GM23338 (cell line): ENCODE measurements around the gene KCTD18. TPM values are rescaled to one million over a fixed set of nuclear protein-coding genes. Genes with fewer than 3 reads are reported as not detected.

ENCODE experiments used
- ATAC-seq: fragments of 200-7000 bp; cut with Tn5 transposase; 3 replicates; pipeline ENCODE4 v1.9.1; 2020
- DNase-seq: peaks from one replicate; pipeline ENCODE4 v3.0.0-alpha.2; 2015; ENCODE audit warnings: low spot score
- H2AFZ ChIP-seq: fragments of 200-600 bp; sonication (generic); 2 replicates; pipeline ENCODE4 v1.8.0; 2016; ENCODE audit warnings: antibody characterized with exemption, mild to moderate bottlenecking, moderate library complexity
- H3F3A ChIP-seq: fragments of 200-600 bp; sonication (generic); replicated peaks from 2 replicates; pipeline ENCODE4 v1.8.0; 2017; ENCODE audit warnings: antibody characterized with exemption, mixed run types, low read depth
- H3K27ac ChIP-seq: fragments of 200-600 bp; sonication (generic); 2 replicates; pipeline ENCODE4 v1.6.1; 2016; ENCODE audit warnings: low read depth
- H3K27me3 ChIP-seq: fragments of 200-600 bp; sonication (generic); 2 replicates; pipeline ENCODE4 v1.8.0; 2016; ENCODE audit warnings: mild to moderate bottlenecking, mixed run types, moderate library complexity; ENCODE audit not compliant: insufficient read depth
- H3K36me3 ChIP-seq: fragments of 200-600 bp; sonication (generic); 2 replicates; pipeline ENCODE4 v1.8.0; 2016; ENCODE audit warnings: mild to moderate bottlenecking; ENCODE audit not compliant: insufficient read depth
- H3K4me1 ChIP-seq: fragments of 200-600 bp; sonication (generic); 2 replicates; pipeline ENCODE4 v1.8.0; 2016; ENCODE audit warnings: mild to moderate bottlenecking, moderate library complexity; ENCODE audit not compliant: insufficient read depth
- H3K4me2 ChIP-seq: fragments of 200-600 bp; sonication (generic); 2 replicates; pipeline ENCODE4 v1.7.1; 2017; ENCODE audit warnings: mixed run types
- H3K4me3 ChIP-seq: fragments of 200-600 bp; sonication (generic); 2 replicates; pipeline ENCODE4 v1.6.1; 2016; ENCODE audit warnings: mixed run types
- H3K79me2 ChIP-seq: fragments of 200-600 bp; sonication (generic); replicated peaks from 2 replicates; pipeline ENCODE4 v1.8.0; 2017; ENCODE audit warnings: mild to moderate bottlenecking; ENCODE audit not compliant: insufficient read depth
- H3K9me2 ChIP-seq: fragments of 200-600 bp; sonication (generic); 2 replicates; pipeline ENCODE4 v1.8.0; 2017; ENCODE audit not compliant: insufficient read depth
- H4K20me1 ChIP-seq: fragments of 200-600 bp; sonication (generic); replicated peaks from 2 replicates; pipeline ENCODE4 v1.8.0; 2017; ENCODE audit warnings: mild to moderate bottlenecking; ENCODE audit not compliant: insufficient read depth
- H3K27ac Mint-ChIP-seq: 2 replicates; pipeline ENCODE4 v1.8.0; 2020; ENCODE audit warnings: inconsistent platforms, mild to moderate bottlenecking, moderate library complexity, mixed read lengths
- H3K27me3 Mint-ChIP-seq: 3 replicates; pipeline ENCODE4 v1.8.0; 2022; ENCODE audit warnings: low read depth, mild to moderate bottlenecking, moderate library complexity, mixed read lengths, inconsistent platforms; ENCODE audit not compliant: insufficient read depth, poor library complexity
- H3K36me3 Mint-ChIP-seq: 3 replicates; pipeline ENCODE4 v1.8.0; 2021; ENCODE audit warnings: low read depth, mild to moderate bottlenecking, inconsistent platforms, moderate library complexity, mixed read lengths
- H3K4me1 Mint-ChIP-seq: 3 replicates; pipeline ENCODE4 v1.8.0; 2020; ENCODE audit warnings: mild to moderate bottlenecking, inconsistent platforms, mixed read lengths
- H3K4me3 Mint-ChIP-seq: 3 replicates; pipeline ENCODE4 v1.8.0; 2021; ENCODE audit warnings: moderate library complexity, mild to moderate bottlenecking, inconsistent platforms, mixed read lengths
- H3K9me3 Mint-ChIP-seq: 3 replicates; pipeline ENCODE4 v1.8.0; 2020; ENCODE audit warnings: moderate library complexity, mild to moderate bottlenecking, inconsistent platforms, mixed read lengths
- CREB1 ChIP-seq: fragments of 250-450 bp; sonication (Bioruptor Pico); IDR thresholded peaks from 2 replicates; pipeline ENCODE4 v1.5.0; 2020; ENCODE audit warnings: low read depth, mild to moderate bottlenecking, moderate library complexity
- EZH2 ChIP-seq: fragments of 200-600 bp; sonication (generic); IDR thresholded peaks from one replicate; pipeline ENCODE4 v1.8.0; 2017; ENCODE audit warnings: antibody characterized with exemption, mild to moderate bottlenecking, low read depth; ENCODE audit not compliant: unreplicated experiment
- EZH2phosphoT487 ChIP-seq: fragments of 200-600 bp; sonication (generic); IDR thresholded peaks from one replicate; pipeline ENCODE4 v1.8.1; 2018; ENCODE audit warnings: antibody characterized with exemption; ENCODE audit not compliant: unreplicated experiment
- JUNB ChIP-seq: IDR thresholded peaks from one replicate; pipeline ENCODE4 v1.6.1; 2016; ENCODE audit warnings: antibody characterized with exemption; ENCODE audit not compliant: unreplicated experiment
- NANOG ChIP-seq: IDR thresholded peaks from 2 replicates; pipeline ENCODE4 v1.6.1; 2016; ENCODE audit warnings: antibody characterized with exemption, borderline replicate concordance
- POLR2AphosphoS5 ChIP-seq: IDR thresholded peaks from 2 replicates; pipeline ENCODE4 v1.6.1; 2016; ENCODE audit warnings: antibody characterized with exemption, low read depth
- STAT1 ChIP-seq: IDR thresholded peaks from one replicate; pipeline ENCODE4 v1.6.1; 2016; ENCODE audit warnings: antibody characterized with exemption; ENCODE audit not compliant: unreplicated experiment
- ZNF114 ChIP-seq: fragments of 250-450 bp; sonication (Bioruptor Pico); IDR thresholded peaks from 2 replicates; pipeline ENCODE4 v1.5.0; 2020; ENCODE audit warnings: mild to moderate bottlenecking, moderate library complexity
- polyA plus RNA-seq: library from polyadenylated mRNA; unstranded; fragments of >200 nt; fragmentation: Nextera tagmentation; extraction: Ambion mirVana; gene quantifications from 2 replicates; pipeline ENCODE4 v1.2.1, GENCODE V29; 2016
- total RNA-seq: library from RNA; depleted of rRNA; stranded (reverse); fragments of >200 nt; shearing (Covaris generic); gene quantifications from 2 replicates; pipeline ENCODE4 v1.2.3, GENCODE V29; 2014
- TF ChIP-seq, protein P1 (sequence below), 2 experiments: fragments of 200-600 bp in 1 of 2; sonication (generic) in 1 of 2; conservative IDR thresholded peaks; 2 replicates each; pipeline versions ENCODE4 v1.5.1 to v1.6.1; 2016 to 2017; ENCODE audit warnings: antibody characterized with exemption in 2 of 2, low read depth in 2 of 2, mild to moderate bottlenecking in 2 of 2, moderate library complexity in 1 of 2
- TF ChIP-seq, protein P2 (sequence below): IDR thresholded peaks from one replicate; pipeline ENCODE4 v1.6.1; 2018; ENCODE audit warnings: antibody characterized with exemption; ENCODE audit not compliant: unreplicated experiment
- TF ChIP-seq, protein P3 (sequence below): IDR thresholded peaks from 2 replicates; pipeline ENCODE4 v1.6.1; 2016; ENCODE audit warnings: antibody characterized with exemption
- TF ChIP-seq, protein P4 (sequence below): fragments of 250-450 bp; sonication (Bioruptor Pico); IDR thresholded peaks from 2 replicates; pipeline ENCODE4 v1.5.0; 2020; ENCODE audit warnings: mild to moderate bottlenecking, moderate library complexity

Gene KCTD18
- total and polyA plus RNA-seq, 2 experiments from 2014 or later = 3.3 to 4.7 TPM

DNA sequence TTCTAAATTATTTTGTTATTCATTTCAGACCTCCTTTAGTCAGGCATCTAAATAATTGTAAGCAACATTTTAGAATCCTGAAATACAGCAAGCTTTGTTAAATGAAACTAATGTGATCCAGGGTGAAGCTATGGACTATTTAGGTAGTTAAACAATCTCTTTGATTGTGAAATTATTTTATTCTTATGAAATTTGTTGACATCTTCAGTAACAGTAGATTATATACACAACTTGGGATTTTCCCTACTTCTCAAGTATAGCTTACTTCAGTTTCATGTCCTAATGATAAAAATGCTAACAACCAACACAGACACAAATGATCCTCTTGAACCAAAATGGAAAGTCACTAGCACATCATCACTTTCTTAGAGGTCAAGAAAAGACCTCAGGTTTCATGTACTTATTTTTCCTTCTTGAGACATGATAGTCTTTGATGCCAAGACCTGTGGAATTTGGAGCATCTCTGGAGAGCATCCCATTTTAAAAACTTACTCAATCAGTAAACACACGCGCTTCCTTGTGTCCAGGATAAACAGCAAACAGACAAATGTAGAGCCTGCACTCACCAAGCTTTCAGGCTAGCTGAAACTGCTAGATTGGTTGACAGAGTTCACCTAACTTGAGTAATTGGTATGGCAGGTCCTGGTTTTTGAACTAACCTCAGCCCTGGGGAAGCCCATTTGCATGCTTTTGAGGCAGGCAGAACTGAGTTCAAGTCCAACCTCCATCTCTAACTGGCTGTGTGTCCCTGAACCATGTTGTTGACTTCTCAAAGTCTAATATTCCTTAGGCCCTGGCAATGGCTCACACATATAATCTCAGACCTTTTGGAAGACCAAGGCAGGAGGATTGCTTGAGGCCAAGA is 47.8 kb downstream of the KCTD18 start (continued):
- TF ChIP-seq, protein P1, sequence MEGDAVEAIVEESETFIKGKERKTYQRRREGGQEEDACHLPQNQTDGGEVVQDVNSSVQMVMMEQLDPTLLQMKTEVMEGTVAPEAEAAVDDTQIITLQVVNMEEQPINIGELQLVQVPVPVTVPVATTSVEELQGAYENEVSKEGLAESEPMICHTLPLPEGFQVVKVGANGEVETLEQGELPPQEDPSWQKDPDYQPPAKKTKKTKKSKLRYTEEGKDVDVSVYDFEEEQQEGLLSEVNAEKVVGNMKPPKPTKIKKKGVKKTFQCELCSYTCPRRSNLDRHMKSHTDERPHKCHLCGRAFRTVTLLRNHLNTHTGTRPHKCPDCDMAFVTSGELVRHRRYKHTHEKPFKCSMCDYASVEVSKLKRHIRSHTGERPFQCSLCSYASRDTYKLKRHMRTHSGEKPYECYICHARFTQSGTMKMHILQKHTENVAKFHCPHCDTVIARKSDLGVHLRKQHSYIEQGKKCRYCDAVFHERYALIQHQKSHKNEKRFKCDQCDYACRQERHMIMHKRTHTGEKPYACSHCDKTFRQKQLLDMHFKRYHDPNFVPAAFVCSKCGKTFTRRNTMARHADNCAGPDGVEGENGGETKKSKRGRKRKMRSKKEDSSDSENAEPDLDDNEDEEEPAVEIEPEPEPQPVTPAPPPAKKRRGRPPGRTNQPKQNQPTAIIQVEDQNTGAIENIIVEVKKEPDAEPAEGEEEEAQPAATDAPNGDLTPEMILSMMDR (conservative IDR thresholded peaks at IDR 0.05; ENCODE audit: low read depth in 2 of 2) = no peak
- TF ChIP-seq NANOG (no peak), EZH2phosphoT487 (no peak), EZH2 (no peak), JUNB (no peak), STAT1 (no peak), POLR2AphosphoS5 (no peak)
- TF ChIP-seq, protein P2, sequence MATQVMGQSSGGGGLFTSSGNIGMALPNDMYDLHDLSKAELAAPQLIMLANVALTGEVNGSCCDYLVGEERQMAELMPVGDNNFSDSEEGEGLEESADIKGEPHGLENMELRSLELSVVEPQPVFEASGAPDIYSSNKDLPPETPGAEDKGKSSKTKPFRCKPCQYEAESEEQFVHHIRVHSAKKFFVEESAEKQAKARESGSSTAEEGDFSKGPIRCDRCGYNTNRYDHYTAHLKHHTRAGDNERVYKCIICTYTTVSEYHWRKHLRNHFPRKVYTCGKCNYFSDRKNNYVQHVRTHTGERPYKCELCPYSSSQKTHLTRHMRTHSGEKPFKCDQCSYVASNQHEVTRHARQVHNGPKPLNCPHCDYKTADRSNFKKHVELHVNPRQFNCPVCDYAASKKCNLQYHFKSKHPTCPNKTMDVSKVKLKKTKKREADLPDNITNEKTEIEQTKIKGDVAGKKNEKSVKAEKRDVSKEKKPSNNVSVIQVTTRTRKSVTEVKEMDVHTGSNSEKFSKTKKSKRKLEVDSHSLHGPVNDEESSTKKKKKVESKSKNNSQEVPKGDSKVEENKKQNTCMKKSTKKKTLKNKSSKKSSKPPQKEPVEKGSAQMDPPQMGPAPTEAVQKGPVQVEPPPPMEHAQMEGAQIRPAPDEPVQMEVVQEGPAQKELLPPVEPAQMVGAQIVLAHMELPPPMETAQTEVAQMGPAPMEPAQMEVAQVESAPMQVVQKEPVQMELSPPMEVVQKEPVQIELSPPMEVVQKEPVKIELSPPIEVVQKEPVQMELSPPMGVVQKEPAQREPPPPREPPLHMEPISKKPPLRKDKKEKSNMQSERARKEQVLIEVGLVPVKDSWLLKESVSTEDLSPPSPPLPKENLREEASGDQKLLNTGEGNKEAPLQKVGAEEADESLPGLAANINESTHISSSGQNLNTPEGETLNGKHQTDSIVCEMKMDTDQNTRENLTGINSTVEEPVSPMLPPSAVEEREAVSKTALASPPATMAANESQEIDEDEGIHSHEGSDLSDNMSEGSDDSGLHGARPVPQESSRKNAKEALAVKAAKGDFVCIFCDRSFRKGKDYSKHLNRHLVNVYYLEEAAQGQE = no peak
- TF ChIP-seq, protein P3, sequence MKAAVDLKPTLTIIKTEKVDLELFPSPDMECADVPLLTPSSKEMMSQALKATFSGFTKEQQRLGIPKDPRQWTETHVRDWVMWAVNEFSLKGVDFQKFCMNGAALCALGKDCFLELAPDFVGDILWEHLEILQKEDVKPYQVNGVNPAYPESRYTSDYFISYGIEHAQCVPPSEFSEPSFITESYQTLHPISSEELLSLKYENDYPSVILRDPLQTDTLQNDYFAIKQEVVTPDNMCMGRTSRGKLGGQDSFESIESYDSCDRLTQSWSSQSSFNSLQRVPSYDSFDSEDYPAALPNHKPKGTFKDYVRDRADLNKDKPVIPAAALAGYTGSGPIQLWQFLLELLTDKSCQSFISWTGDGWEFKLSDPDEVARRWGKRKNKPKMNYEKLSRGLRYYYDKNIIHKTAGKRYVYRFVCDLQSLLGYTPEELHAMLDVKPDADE = no peak

DNA sequence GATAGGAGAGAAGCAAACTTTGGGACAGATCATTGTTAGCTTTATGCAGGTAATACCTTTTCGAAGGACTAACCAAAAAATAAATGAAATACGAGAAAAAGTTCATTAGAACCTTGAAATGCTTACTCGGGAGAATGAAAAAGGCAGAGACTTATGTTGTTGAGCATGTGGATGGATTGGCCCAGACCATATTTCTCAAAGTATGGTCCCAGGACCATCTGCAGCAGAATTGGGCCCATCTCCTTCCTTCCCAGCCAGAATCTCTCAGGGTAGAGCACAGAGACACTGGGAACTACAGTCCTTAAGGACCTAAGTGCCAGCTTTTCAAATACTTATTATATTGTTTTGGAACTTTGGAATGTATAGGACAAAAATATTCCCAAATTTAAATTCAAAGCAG is 50.8 kb downstream of the KCTD18 start:
- Histone ChIP-seq H3K4me2 (no peak overlapping the region), H3K4me3 (no peak overlapping the region), H3K4me1 (no peaks in the 10 kb centered on the region), H3K27ac (no peak overlapping the region), H3F3A (no peaks in the 10 kb centered on the region), H3K79me2 (no peaks in the 10 kb centered on the region; the same call in 1 of the 2 replicates), H4K20me1 (no peaks in the 10 kb centered on the region), H3K27me3 (no peaks in the 10 kb centered on the region), H3K9me2 (no peaks in the 10 kb centered on the region), H2AFZ (no peak overlapping the region), H3K36me3 (peaks cover 23% of the 10 kb centered on the region)
- no peaks in the 10 kb centered on the region for H3K27me3 Mint-ChIP-seq
- no peaks in the 10 kb centered on the region for H3K9me3 Mint-ChIP-seq
- peak overlapping the region; percentile 35 for H3K27ac Mint-ChIP-seq
- peaks cover 49% of the 10 kb centered on the region for H3K36me3 Mint-ChIP-seq
- H3K4me1 Mint-ChIP-seq = peaks cover 1% of the 10 kb centered on the region
- ATAC-seq (no peak), DNase-seq (no peak)
- H3K4me3 Mint-ChIP-seq = no peak overlapping the region
- TF ChIP-seq, protein P4, sequence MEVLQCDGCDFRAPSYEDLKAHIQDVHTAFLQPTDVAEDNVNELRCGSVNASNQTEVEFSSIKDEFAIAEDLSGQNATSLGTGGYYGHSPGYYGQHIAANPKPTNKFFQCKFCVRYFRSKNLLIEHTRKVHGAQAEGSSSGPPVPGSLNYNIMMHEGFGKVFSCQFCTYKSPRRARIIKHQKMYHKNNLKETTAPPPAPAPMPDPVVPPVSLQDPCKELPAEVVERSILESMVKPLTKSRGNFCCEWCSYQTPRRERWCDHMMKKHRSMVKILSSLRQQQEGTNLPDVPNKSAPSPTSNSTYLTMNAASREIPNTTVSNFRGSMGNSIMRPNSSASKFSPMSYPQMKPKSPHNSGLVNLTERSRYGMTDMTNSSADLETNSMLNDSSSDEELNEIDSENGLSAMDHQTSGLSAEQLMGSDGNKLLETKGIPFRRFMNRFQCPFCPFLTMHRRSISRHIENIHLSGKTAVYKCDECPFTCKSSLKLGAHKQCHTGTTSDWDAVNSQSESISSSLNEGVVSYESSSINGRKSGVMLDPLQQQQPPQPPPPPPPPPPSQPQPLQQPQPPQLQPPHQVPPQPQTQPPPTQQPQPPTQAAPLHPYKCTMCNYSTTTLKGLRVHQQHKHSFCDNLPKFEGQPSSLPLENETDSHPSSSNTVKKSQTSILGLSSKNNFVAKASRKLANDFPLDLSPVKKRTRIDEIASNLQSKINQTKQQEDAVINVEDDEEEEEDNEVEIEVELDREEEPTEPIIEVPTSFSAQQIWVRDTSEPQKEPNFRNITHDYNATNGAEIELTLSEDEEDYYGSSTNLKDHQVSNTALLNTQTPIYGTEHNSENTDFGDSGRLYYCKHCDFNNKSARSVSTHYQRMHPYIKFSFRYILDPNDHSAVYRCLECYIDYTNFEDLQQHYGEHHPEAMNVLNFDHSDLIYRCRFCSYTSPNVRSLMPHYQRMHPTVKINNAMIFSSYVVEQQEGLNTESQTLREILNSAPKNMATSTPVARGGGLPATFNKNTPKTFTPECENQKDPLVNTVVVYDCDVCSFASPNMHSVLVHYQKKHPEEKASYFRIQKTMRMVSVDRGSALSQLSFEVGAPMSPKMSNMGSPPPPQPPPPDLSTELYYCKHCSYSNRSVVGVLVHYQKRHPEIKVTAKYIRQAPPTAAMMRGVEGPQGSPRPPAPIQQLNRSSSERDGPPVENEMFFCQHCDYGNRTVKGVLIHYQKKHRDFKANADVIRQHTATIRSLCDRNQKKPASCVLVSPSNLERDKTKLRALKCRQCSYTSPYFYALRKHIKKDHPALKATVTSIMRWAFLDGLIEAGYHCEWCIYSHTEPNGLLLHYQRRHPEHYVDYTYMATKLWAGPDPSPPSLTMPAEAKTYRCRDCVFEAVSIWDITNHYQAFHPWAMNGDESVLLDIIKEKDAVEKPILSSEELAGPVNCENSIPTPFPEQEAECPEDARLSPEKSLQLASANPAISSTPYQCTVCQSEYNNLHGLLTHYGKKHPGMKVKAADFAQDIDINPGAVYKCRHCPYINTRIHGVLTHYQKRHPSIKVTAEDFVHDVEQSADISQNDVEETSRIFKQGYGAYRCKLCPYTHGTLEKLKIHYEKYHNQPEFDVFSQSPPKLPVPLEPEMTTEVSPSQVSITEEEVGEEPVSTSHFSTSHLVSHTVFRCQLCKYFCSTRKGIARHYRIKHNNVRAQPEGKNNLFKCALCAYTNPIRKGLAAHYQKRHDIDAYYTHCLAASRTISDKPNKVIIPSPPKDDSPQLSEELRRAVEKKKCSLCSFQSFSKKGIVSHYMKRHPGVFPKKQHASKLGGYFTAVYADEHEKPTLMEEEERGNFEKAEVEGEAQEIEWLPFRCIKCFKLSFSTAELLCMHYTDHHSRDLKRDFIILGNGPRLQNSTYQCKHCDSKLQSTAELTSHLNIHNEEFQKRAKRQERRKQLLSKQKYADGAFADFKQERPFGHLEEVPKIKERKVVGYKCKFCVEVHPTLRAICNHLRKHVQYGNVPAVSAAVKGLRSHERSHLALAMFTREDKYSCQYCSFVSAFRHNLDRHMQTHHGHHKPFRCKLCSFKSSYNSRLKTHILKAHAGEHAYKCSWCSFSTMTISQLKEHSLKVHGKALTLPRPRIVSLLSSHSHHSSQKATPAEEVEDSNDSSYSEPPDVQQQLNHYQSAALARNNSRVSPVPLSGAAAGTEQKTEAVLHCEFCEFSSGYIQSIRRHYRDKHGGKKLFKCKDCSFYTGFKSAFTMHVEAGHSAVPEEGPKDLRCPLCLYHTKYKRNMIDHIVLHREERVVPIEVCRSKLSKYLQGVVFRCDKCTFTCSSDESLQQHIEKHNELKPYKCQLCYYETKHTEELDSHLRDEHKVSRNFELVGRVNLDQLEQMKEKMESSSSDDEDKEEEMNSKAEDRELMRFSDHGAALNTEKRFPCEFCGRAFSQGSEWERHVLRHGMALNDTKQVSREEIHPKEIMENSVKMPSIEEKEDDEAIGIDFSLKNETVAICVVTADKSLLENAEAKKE (CRISPR knock-in tag) = no peak
- TF ChIP-seq EZH2phosphoT487 (no peak), ZNF114 (no peak), CREB1 (CRISPR knock-in tag) (no peak), STAT1 (no peak)
